ENCODE measurements around the gene PYROXD2.

Gene PYROXD2

GRCh38 chr10:98457721-98458120 lies 42.7 kb upstream of the PYROXD2 start:
- TF ChIP-seq CTCF (IDR thresholded peaks at IDR 0.05; ENCODE audit: low read depth, low read length) = no peak
- no peak overlapping the region for H3K4me3 ChIP-seq (replicated peaks in 1 of 2; ENCODE audit: low read depth in 2 of 2, low read length in 2 of 2)
- DNase-seq (ENCODE audit: low read depth in 2 of 2) = no peak

- TF ChIP-seq CTCF (IDR thresholded peaks at IDR 0.05; ENCODE audit: low read depth, low read length) = no peak
- H3K4me3 ChIP-seq (replicated peaks in 1 of 2; ENCODE audit: low read depth in 2 of 2, low read length in 2 of 2) = no peak overlapping the region
- no peak for DNase-seq (ENCODE audit: low read depth in 2 of 2)
Measured at GRCh38 chr10:98456686-98457482, 41.9 kb upstream of the PYROXD2 start.

- no peak overlapping the region for H3K4me3 ChIP-seq (replicated peaks in 1 of 2; ENCODE audit: low read depth in 2 of 2, low read length in 2 of 2)
- DNase-seq (ENCODE audit: low read depth in 2 of 2) = no peak
- no peak for TF ChIP-seq CTCF (IDR thresholded peaks at IDR 0.05; ENCODE audit: low read depth, low read length)
Measured at GRCh38 chr10:98456043-98456570, 41.1 kb upstream of the PYROXD2 start.

- no peak overlapping the region for H3K4me3 ChIP-seq (replicated peaks in 1 of 2; ENCODE audit: low read depth in 2 of 2, low read length in 2 of 2)
- no peak for TF ChIP-seq CTCF (IDR thresholded peaks at IDR 0.05; ENCODE audit: low read depth, low read length)
- DNase-seq (ENCODE audit: low read depth in 2 of 2) = no peak
Measured at GRCh38 chr10:98453729-98454128, 38.7 kb upstream of the PYROXD2 start.

GRCh38 chr10:98450618-98451017 lies 35.6 kb upstream of the PYROXD2 start:
- DNase-seq (ENCODE audit: low read depth in 2 of 2) = no peak
- TF ChIP-seq CTCF (IDR thresholded peaks at IDR 0.05; ENCODE audit: low read depth, low read length) = no peak
- H3K4me3 ChIP-seq (replicated peaks in 1 of 2; ENCODE audit: low read depth in 2 of 2, low read length in 2 of 2) = no peak overlapping the region

- no peak for TF ChIP-seq CTCF (IDR thresholded peaks at IDR 0.05; ENCODE audit: low read depth, low read length)
- H3K4me3 ChIP-seq (replicated peaks in 1 of 2; ENCODE audit: low read depth in 2 of 2, low read length in 2 of 2) = no peak overlapping the region
- DNase-seq (ENCODE audit: low read depth in 2 of 2) = no peak
Measured at GRCh38 chr10:98449287-98449686, 34.3 kb upstream of the PYROXD2 start.

Measured in cardiac fibroblast (primary cell).